CD4-positive, alpha-beta T cell (primary cell): ENCODE measurements around the gene RFNG. TPM values are rescaled to one million over a fixed set of nuclear protein-coding genes. Genes with fewer than 3 reads are reported as not detected.

ENCODE experiments used
- ATAC-seq: fragments of 200-7000 bp; cut with Tn5 transposase; one replicate; pipeline ENCODE4 v1.10.0; 2022; ENCODE audit warnings: mild to moderate bottlenecking; ENCODE audit not compliant: poor library complexity
- CTCF ChIA-PET: fragments of 350-600 bp; sonication (Branson Sonifier 250); formaldehyde crosslinking; loops from one replicate; lab custom pipeline; 2021; ENCODE audit warnings: antibody characterized with exemption, inconsistent platforms; lab: Charles Lee
- POLR2A ChIA-PET: fragments of 350-600 bp; sonication (Branson Sonifier 250); formaldehyde crosslinking; loops from one replicate; lab custom pipeline; 2021; ENCODE audit warnings: antibody characterized with exemption, inconsistent platforms; lab: Charles Lee
- DNase-seq, 14 experiments: peaks; one replicate each; pipeline ENCODE4 v3.0.0-alpha.2; 2013 to 2020; ENCODE audit warnings: mixed read lengths in 2 of 14
- H3K27ac ChIP-seq, 2 donors: one replicate each; pipeline versions ENCODE4 v1.5.1 to v1.7.0; 2013; ENCODE audit warnings: low read length in 2 of 2, low read depth in 1 of 2, mild to moderate bottlenecking in 1 of 2
- H3K27me3 ChIP-seq, 2 experiments: 1 replicate in 1 of 2; 2 replicates in 1 of 2; pipeline versions ENCODE4 v1.6.1 to v1.7.0; 2013; ENCODE audit warnings: low read length in 2 of 2, control low read depth in 1 of 2, mild to moderate bottlenecking in 1 of 2, moderate library complexity in 1 of 2; ENCODE audit not compliant: insufficient read depth in 2 of 2, control insufficient read depth in 1 of 2
- H3K36me3 ChIP-seq: one replicate; pipeline ENCODE4 v1.6.1; 2013; ENCODE audit warnings: low read length, control low read depth; ENCODE audit not compliant: insufficient read depth
- H3K4me1 ChIP-seq: one replicate; pipeline ENCODE4 v1.6.1; 2013; ENCODE audit warnings: low read length, control low read depth; ENCODE audit not compliant: insufficient read depth
- H3K4me3 ChIP-seq: one replicate; pipeline ENCODE4 v1.5.1; 2013; ENCODE audit warnings: mild to moderate bottlenecking, low read length, moderate library complexity
- H3K9me3 ChIP-seq, 2 experiments: 1 replicate in 1 of 2; 2 replicates in 1 of 2; pipeline versions ENCODE4 v1.6.1 to v1.7.0; 2013; ENCODE audit warnings: low read length in 2 of 2, mild to moderate bottlenecking in 2 of 2, control low read depth in 1 of 2, moderate library complexity in 1 of 2; ENCODE audit not compliant: control insufficient read depth in 1 of 2, insufficient read depth in 1 of 2
- H3K27ac Mint-ChIP-seq: one replicate; pipeline ENCODE4 v1.8.0; 2020; ENCODE audit warnings: mixed read lengths
- H3K27me3 Mint-ChIP-seq: one replicate; pipeline ENCODE4 v1.8.0; 2021; ENCODE audit warnings: mixed read lengths
- H3K36me3 Mint-ChIP-seq: one replicate; pipeline ENCODE4 v1.8.0; 2021; ENCODE audit warnings: low read depth, mixed read lengths
- H3K4me1 Mint-ChIP-seq: one replicate; pipeline ENCODE4 v1.8.0; 2021; ENCODE audit warnings: low read depth, mixed read lengths
- H3K4me3 Mint-ChIP-seq: one replicate; pipeline ENCODE4 v1.8.0; 2020; ENCODE audit warnings: mild to moderate bottlenecking, mixed read lengths
- H3K9me3 Mint-ChIP-seq: one replicate; pipeline ENCODE4 v1.8.0; 2020; ENCODE audit warnings: mixed read lengths
- CTCF ChIP-seq: fragments of 200-600 bp; IDR thresholded peaks from one replicate; pipeline ENCODE4 v1.8.0; 2022; ENCODE audit warnings: antibody characterized with exemption, mild to moderate bottlenecking
- intact Hi-C, 2 experiments: fragments of 100-400 bp; cut with DNase I in 1 of 2; cut with micrococcal nuclease in 1 of 2; formaldehyde crosslinking; loops; one replicate each; pipeline versions ENCODE4 v1.15.1 to v1.9.0; 2023 to 2025; cut with DNase I, micrococcal nuclease
- total RNA-seq, 174 experiments: library from RNA in 2 of 174; stranded (reverse) in 2 of 174; gene quantifications; one replicate each; pipeline ENCODE4 v1.2.3 and lab custom pipeline; 2021 to 2026

RFNG gene
- total RNA-seq, 2 experiments from 2014 or later = 28.1 to 31.2 TPM

DNA sequence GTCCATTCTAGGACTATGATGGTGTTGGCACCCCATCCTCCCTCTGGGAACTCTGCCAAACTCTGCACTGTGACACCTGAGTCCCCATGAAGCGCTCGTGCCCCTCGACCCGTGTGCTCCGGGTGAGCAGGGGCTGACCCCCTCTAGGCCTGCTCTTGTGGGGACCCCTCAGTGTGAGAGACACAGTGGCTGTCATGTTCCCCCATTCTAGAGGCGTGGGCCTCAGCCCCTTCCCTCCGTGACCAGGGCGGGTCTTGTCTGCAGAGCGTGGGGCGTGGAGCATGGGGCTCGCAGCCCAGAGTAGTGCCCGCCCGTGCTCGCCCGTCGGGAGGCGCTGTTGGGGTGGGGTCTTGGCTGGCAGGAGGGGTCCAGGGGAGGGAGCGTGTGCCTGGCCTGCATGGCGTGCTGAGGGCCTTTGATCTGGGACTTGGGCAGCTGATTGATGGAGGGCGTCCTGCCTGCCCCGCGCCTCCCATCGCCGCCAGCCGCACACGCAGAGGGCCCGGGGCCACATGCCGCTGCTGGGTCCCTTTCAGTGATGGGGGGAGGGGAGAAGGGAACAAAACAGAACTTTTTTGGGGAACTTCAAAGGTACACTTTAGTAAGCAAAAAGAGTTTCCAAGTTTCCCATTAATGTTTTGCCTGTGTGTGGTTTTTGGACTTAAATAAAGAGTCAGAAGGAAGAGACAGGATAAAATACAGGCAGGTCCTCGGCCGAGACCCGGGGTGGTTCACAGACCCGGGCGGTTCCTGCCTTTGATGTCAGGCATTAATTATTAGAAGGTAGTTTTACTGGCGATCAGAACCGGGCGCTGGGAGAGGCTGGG lies 51.4 kb downstream of the RFNG start:
- no peaks in the 10 kb centered on the region for H3K9me3 Mint-ChIP-seq
- Histone ChIP-seq H3K27ac (no peak overlapping the region), H3K4me3 (no peak overlapping the region), H3K4me1 (no peaks in the 10 kb centered on the region), H3K27me3 (no peaks in the 10 kb centered on the region), H3K9me3 (no peaks in the 10 kb centered on the region), H3K36me3 (no peaks in the 10 kb centered on the region)
- intact Hi-C loops = no loop called here
- H3K27ac Mint-ChIP-seq = no peak overlapping the region
- no peak for ATAC-seq
- TF ChIP-seq CTCF = no peak
- no peak for DNase-seq
- H3K4me1 Mint-ChIP-seq = no peaks in the 10 kb centered on the region
- H3K27me3 Mint-ChIP-seq = no peaks in the 10 kb centered on the region
- peaks cover 10% of the 10 kb centered on the region for H3K36me3 Mint-ChIP-seq
- H3K4me3 Mint-ChIP-seq = no peak overlapping the region
- POLR2A ChIA-PET = no interaction called here
- CTCF ChIA-PET = no interaction called here

DNA sequence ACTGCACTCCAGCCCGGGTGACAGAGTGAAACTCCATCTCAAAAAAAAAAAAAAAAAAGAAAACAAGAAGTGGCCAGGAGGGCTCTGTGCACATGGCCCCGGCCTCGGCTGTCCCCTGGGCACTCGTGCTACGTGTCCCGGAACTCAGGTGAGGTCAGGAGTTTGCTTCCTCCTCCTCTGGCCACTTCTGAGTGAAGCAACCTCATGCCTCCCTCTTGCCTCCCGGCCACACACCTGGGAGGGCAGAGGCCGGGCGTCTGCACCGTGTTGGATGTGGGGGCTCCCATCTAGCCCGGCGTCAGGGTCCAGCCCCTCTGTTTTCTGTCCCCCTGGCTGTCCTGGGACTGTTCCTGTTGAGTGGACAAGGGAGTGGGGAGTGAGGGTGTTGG lies 52.0 kb downstream of the RFNG start:
- peaks cover 10% of the 10 kb centered on the region for H3K36me3 Mint-ChIP-seq
- TF ChIP-seq CTCF = no peak
- H3K27ac Mint-ChIP-seq = no peak overlapping the region
- H3K4me3 Mint-ChIP-seq = no peak overlapping the region
- no peaks in the 10 kb centered on the region for H3K9me3 Mint-ChIP-seq
- Histone ChIP-seq H3K27me3 (no peaks in the 10 kb centered on the region), H3K36me3 (no peaks in the 10 kb centered on the region), H3K9me3 (no peaks in the 10 kb centered on the region), H3K4me1 (no peaks in the 10 kb centered on the region), H3K4me3 (no peak overlapping the region), H3K27ac (no peak overlapping the region)
- intact Hi-C loops = no loop called here
- H3K27me3 Mint-ChIP-seq = no peaks in the 10 kb centered on the region
- CTCF ChIA-PET = no interaction called here
- POLR2A ChIA-PET = no interaction called here
- no peaks in the 10 kb centered on the region for H3K4me1 Mint-ChIP-seq
- ATAC-seq (no peak), DNase-seq (no peak)

DNA sequence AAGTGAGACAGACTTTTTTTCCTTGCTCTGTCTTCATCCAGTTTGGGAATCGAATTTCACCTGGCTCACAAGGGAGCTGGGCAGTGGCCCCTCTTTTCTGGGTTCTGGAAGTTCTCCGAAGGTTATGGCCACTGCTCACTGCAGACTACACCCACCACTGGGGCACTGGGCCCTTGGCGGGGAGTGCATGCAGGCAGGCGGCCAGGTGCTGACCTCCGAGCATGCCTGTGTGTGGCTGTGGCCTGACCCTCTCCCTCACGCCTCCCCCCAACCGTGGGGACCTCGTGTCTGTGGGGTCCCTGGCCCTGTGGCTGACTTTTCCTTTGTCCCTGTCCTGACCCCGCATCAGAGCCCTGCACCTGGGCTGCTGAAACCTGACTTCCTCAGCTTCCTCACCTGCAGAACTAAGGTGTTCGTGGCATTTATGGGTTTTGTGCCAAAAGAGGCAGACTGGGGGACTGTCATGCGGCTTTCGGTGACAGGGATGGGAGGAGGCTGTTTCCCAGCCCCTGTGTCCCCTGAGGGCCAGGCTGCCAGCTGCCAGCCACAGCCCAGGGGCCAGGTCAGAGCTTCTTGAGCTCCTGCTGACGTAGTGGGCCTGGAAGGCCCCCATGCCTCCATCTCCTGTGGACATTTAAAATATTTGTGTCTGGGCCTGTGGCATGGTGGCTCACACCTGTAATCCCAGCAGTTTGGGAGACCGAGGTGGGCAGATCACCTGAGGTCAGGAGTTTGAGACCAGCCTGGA lies 52.7 kb downstream of the RFNG start:
- Histone ChIP-seq H3K36me3 (no peaks in the 10 kb centered on the region), H3K4me3 (no peak overlapping the region), H3K27ac (no peak overlapping the region), H3K4me1 (no peaks in the 10 kb centered on the region), H3K27me3 (no peaks in the 10 kb centered on the region), H3K9me3 (no peaks in the 10 kb centered on the region)
- intact Hi-C loops = no loop called here
- Mint-ChIP-seq H3K9me3 (no peaks in the 10 kb centered on the region), H3K36me3 (peaks cover 10% of the 10 kb centered on the region), H3K4me1 (no peaks in the 10 kb centered on the region), H3K4me3 (no peak overlapping the region), H3K27ac (no peak overlapping the region), H3K27me3 (no peaks in the 10 kb centered on the region)
- ChIA-PET CTCF (interaction anchor here (0.6 kb wide), 1 partner anchor 788 kb away, joined by 3 read pairs; no protein-coding TSS in a partner anchor), POLR2A (no interaction called here)
- no peak for TF ChIP-seq CTCF
- DNase-seq (no peak), ATAC-seq (no peak)
